HG03378 (cell line): ENCODE data around the gene SMPD2.

ENCODE experiments used
- ATAC-seq: cut with Tn5 transposase; IDR thresholded peaks from one replicate; pipeline ENCODE4 v1.9.1; 2021; ENCODE audit warnings: mild to moderate bottlenecking, moderate library complexity; ENCODE audit not compliant: unreplicated experiment

SMPD2 gene

GRCh38 chr6:109483735-109484057 is 43.2 kb downstream of the SMPD2 start:
- ATAC-seq: no peak

- no peak for ATAC-seq
Measured at GRCh38 chr6:109484122-109484521, 43.6 kb downstream of the SMPD2 start.

- ATAC-seq: no peak
Measured at GRCh38 chr6:109485266-109485935, 44.9 kb downstream of the SMPD2 start.

GRCh38 chr6:109486068-109486467 is 45.5 kb downstream of the SMPD2 start:
- no peak for ATAC-seq

GRCh38 chr6:109488001-109488400 is 47.5 kb downstream of the SMPD2 start:
- no peak for ATAC-seq

- no peak for ATAC-seq
Measured at GRCh38 chr6:109490713-109491112, 50.2 kb downstream of the SMPD2 start.

GRCh38 chr6:109491207-109491938 is 50.8 kb downstream of the SMPD2 start:
- no peak for ATAC-seq
